Kidney capillary endothelial cell (primary cell): ENCODE measurements around the gene VHLL.
"Not testable (repeated sequence)": the region's sequence is repeated elsewhere in the genome, so short reads cannot be mapped to it uniquely, and the experiment has no call there.

Experiments
- DNase-seq: peaks from one replicate; pipeline ENCODE4 v3.0.0-alpha.2; 2018; ENCODE audit warnings: low spot score

The VHLL gene

GRCh38 chr1:156298852-156299357, at the start of gene VHLL:
Gene VHLL (minus strand): TSS chr1:156299307. CDS start chr1:156299189, 118 bp downstream.
- no peak for DNase-seq

GRCh38 chr1:156347331-156347730, 48.2 kb upstream of the VHLL start:
- no peak for DNase-seq

- no peak for DNase-seq
Measured at GRCh38 chr1:156346636-156347035, 47.5 kb upstream of the VHLL start.

GRCh38 chr1:156346035-156346434, 46.9 kb upstream of the VHLL start:
- DNase-seq, result not testable (repeated sequence)

GRCh38 chr1:156344409-156344808, 45.3 kb upstream of the VHLL start:
- DNase-seq, result no peak

GRCh38 chr1:156342166-156342955, 43.3 kb upstream of the VHLL start:
- no peak for DNase-seq

GRCh38 chr1:156338180-156338976, 39.3 kb upstream of the VHLL start, which contains the start of the genes CCT3 and TSACC:
Gene CCT3 (minus strand): TSS chr1:156338292. CDS start chr1:156338184, 108 bp downstream.
Gene TSACC (plus strand): TSS chr1:156338526. CDS start chr1:156339758, 1,232 bp downstream.
- peak; percentile 100 for DNase-seq

GRCh38 chr1:156337888-156338179, 38.7 kb upstream of the VHLL start:
- DNase-seq, result no peak

- peak; percentile 20 for DNase-seq
Measured at GRCh38 chr1:156337052-156337887, 38.2 kb upstream of the VHLL start.

GRCh38 chr1:156336242-156336641, 37.1 kb upstream of the VHLL start:
- DNase-seq, result peak; percentile 24

- DNase-seq, result not testable (repeated sequence)
Measured at GRCh38 chr1:156323179-156323578, 24.1 kb upstream of the VHLL start.

- DNase-seq, result no peak
Measured at GRCh38 chr1:156320560-156320959, 21.5 kb upstream of the VHLL start.

- peak; percentile 33 for DNase-seq
Measured at GRCh38 chr1:156319664-156320063, 20.6 kb upstream of the VHLL start.

GRCh38 chr1:156316909-156317308, 17.8 kb upstream of the VHLL start:
- DNase-seq, result no peak

GRCh38 chr1:156310962-156311361, 11.9 kb upstream of the VHLL start:
- no peak for DNase-seq

- DNase-seq, result no peak
Measured at GRCh38 chr1:156308078-156308477, 9.0 kb upstream of the VHLL start.

GRCh38 chr1:156305215-156305614, 6.1 kb upstream of the VHLL start:
- DNase-seq, result no peak

GRCh38 chr1:156303241-156303640, 4.1 kb upstream of the VHLL start:
- DNase-seq, result no peak

- peak; percentile 59 for DNase-seq
Measured at GRCh38 chr1:156295391-156295947, 3.6 kb downstream of the VHLL start, which contains the start of gene GLMP. Gene GLMP (minus strand): TSS chr1:156295679. CDS start chr1:156295645, 34 bp downstream.

- DNase-seq, result no peak
Measured at GRCh38 chr1:156293895-156294294, 5.2 kb downstream of the VHLL start.

- no peak for DNase-seq
Measured at GRCh38 chr1:156293098-156293434, 6.0 kb downstream of the VHLL start.
